Large intestine (tissue), 3 donors: Measurements from ENCODE around the gene TRIM37. TPM values are rescaled to one million over a fixed set of nuclear protein-coding genes. Genes with fewer than 3 reads are reported as not detected.

Source experiments
- DNase-seq, 2 donors: peaks; one replicate each; pipeline versions ENCODE4 v3.0.0 to v3.0.0-alpha.2; 2013
- H3K27ac ChIP-seq: one replicate; pipeline ENCODE4 v1.5.1; 2013; ENCODE audit warnings: low read length
- H3K27me3 ChIP-seq: 2 replicates; pipeline ENCODE4 v1.6.1; 2013; ENCODE audit warnings: low read length; ENCODE audit not compliant: control insufficient read depth, insufficient read depth
- H3K36me3 ChIP-seq: 2 replicates; pipeline ENCODE4 v1.6.1; 2013; ENCODE audit warnings: low read length; ENCODE audit not compliant: control insufficient read depth, insufficient read depth
- H3K4me1 ChIP-seq: one replicate; pipeline ENCODE4 v1.6.1; 2013; ENCODE audit warnings: low read length; ENCODE audit not compliant: control insufficient read depth, insufficient read depth
- H3K4me3 ChIP-seq: one replicate; pipeline ENCODE4 v1.5.1; 2013; ENCODE audit warnings: low read length
- H3K9me3 ChIP-seq: one replicate; pipeline ENCODE4 v1.6.1; 2013; ENCODE audit warnings: mild to moderate bottlenecking, low read depth, low read length, moderate library complexity; ENCODE audit not compliant: control insufficient read depth
- WGBS: methylation state at CpG from one replicate; pipeline ENCODE4 v1.1.5; 2013; ENCODE audit warnings: low lambda C conversion rate; ENCODE audit not compliant: insufficient coverage; 5-methylcytosine and 5-hydroxymethylcytosine counted together
- polyA plus RNA-seq: library from polyadenylated mRNA; unstranded; fragments of 120-200 nt; gene quantifications from one replicate; pipeline ENCODE4 v1.2.1, GENCODE V29; 2013

Gene TRIM37
- polyA plus RNA-seq, 1 donor = 13.9 TPM

DNA sequence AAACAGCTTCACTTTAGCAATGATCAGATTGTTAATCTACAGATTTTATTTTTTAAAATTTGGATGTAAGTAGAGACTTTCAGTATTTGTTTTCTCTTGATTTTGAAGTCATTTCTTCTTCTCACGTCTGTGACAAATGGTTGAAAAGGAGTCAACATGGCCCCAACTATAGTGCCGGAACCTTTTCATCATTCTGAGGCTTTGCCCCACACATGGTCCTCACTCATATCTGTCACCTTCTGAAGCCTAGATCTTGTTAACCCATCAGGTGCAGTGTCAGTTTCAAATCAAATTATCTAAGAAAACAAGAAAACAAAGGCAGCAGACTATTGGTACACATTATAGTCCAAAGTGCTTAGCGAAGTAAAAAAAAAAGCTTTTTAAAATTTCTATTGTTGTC, 124.1 kb downstream of the TRIM37 start:
- no peak overlapping the region for H3K4me3 ChIP-seq
- no peaks in the 10 kb centered on the region for H3K9me3 ChIP-seq
- no peaks in the 10 kb centered on the region for H3K36me3 ChIP-seq
- H3K27me3 ChIP-seq = no peaks in the 10 kb centered on the region
- DNase-seq = no peak
- WGBS = 86% methylated on average over 1 of the region's 3 CpGs
- no peaks in the 10 kb centered on the region for H3K4me1 ChIP-seq
- no peak overlapping the region for H3K27ac ChIP-seq

DNA sequence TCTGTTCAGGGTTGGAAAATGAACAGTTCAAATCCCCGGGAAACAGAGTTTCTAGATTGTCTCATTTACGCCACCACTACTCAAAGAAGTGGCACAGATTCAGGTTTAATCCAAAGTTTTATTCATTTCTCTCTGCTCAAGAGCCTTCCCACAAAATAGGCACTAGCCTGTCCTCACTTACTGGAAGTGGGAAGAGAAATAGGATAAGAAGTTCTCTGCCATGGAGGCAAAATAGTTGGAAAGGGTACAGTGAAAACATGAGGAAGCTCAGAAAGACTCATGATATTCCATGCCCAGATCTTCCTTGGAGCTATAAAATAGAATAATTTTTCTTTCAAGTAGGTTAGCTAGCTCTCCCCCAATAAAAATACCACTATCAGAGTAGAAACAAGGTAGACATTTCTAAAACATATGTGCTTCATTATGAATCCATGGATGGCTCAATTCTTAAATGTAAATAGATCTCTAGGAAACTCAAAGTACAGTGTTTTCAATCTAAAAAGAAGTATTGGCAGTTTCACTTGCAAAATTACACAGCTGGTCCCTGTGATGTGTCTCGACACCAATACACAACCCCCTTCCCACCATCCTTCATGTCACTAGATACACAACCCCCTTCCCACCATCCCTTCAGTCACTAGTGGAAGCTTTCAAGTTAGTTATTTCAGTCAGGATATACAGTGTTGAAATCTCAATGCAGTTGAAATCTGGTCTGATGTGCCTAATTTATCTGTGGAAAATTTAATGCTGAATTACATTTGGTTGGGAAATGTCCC, 125.8 kb downstream of the TRIM37 start:
- H3K27ac ChIP-seq = no peak overlapping the region
- DNase-seq = no peak
- no CpG with 5 or more reads among the region's 3 CpGs for WGBS
- H3K4me1 ChIP-seq = no peaks in the 10 kb centered on the region
- no peaks in the 10 kb centered on the region for H3K9me3 ChIP-seq
- no peaks in the 10 kb centered on the region for H3K27me3 ChIP-seq
- no peaks in the 10 kb centered on the region for H3K36me3 ChIP-seq
- H3K4me3 ChIP-seq = no peak overlapping the region

DNA sequence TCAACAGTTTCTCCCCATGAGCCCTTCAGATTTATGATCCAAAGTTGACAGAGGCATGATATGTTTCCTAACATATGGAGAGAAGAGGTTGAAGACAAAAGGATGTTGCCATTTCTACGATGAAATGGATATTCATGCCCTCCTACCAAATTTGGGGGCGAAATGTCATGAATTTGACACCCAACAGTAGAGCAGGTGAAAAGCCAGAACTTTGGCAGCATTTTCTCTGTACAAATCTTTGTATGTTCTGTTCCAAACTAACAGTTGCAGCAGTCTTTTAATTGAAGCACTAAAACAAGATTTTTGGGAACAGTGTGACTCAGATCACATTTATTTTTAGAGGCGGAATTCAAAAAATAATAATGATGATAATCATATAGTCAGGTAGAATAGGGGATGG, 130.1 kb downstream of the TRIM37 start:
- no peaks in the 10 kb centered on the region for H3K27me3 ChIP-seq
- H3K4me3 ChIP-seq = no peak overlapping the region

DNA sequence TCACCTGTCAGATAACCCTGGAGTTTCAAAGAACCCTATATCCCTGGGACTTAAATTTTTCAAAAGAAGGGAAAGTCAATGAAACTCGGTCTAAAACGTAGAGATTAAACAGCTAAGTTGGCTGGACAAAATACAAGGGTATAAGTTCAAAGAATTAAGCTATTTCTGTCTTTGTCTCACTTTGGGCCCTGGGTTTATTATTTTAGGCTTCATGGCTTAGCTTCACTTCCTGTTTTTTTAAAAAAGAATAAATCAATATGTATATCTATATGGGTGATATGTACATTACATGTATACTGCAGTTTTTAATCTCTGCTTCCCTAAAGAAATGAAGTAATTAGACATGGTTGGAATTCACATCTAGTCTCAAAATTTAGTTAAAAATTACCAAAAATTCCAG, 132.3 kb downstream of the TRIM37 start:
- Histone ChIP-seq H3K4me3 (no peak overlapping the region), H3K4me1 (no peaks in the 10 kb centered on the region)
- 100% methylated on average over 1 of the region's 2 CpGs for WGBS

More for the DNA sequence above, 130.1 kb downstream of the TRIM37 start:
- Histone ChIP-seq H3K9me3 (no peaks in the 10 kb centered on the region), H3K36me3 (no peaks in the 10 kb centered on the region), H3K4me1 (no peaks in the 10 kb centered on the region), H3K27ac (no peak overlapping the region)
- no peak for DNase-seq
- 100% methylated on average over 1 of the region's 3 CpGs for WGBS

DNA sequence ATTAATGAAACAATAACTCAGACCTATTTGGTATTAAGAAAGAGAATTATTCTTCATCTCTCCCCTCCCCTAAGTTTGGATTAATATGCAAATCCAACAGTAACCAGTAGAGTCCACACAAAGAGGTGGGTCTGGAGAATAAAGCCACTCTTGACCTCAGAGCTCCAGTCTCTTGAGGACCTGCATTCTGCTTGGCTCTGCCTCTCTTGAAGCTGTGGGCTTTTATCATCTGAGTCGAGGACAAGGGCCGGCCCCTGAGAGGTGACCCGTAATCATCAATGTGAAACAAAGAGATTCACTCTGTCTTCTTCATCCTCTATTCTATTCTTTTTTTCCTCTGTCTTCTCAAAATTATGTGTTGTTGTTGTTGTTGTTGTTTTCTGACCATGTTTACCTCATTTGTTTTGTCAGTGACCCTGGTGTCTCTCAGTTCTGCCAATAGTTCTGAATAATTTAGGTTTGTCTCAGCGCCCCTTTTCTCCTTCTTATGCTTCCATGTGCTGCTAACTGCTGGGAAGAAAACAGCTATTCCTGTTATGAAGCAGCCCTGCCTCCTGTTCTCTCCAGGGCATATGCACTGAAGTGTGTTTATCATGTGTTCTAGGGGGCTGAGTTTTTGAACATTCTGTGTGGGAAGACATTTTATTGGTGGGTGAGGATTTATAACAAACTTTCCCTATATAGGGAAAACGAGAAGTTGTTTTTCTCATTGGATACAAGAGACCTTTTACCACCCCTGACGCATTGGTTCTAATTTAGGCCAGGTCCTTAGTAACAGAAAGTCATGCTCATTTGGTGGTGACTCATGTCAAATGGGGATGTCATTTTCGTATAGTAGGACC, 135.8 kb downstream of the TRIM37 start:
- Histone ChIP-seq H3K4me3 (no peak overlapping the region), H3K36me3 (no peaks in the 10 kb centered on the region), H3K27ac (no peak overlapping the region), H3K27me3 (no peaks in the 10 kb centered on the region), H3K4me1 (no peaks in the 10 kb centered on the region), H3K9me3 (no peaks in the 10 kb centered on the region)
- WGBS = no CpG with 5 or more reads among the region's 7 CpGs
- DNase-seq = no peak

More for the DNA sequence above, 132.3 kb downstream of the TRIM37 start:
- Histone ChIP-seq H3K27me3 (no peaks in the 10 kb centered on the region), H3K9me3 (no peaks in the 10 kb centered on the region), H3K27ac (no peak overlapping the region), H3K36me3 (no peaks in the 10 kb centered on the region)
- DNase-seq = no peak

DNA sequence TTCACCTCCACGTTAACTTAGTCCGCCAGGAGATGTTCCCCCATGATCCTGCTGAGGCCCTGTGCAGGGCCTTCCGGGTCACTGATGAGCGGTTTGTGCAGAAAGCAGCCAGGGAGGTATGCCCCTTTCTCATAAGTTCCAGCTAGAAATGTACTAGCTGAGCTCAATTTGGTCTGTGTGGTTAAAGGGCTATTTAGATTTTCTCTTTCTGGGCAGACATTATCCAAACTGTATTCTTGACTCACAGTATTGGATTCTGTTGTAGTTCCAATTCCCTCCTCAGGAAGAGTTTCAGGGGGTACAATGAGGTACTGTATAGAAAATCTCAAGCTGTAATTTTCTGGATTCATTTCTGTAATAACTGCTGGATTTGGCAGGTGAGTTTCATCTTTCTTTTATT, 137.1 kb downstream of the TRIM37 start:
- Histone ChIP-seq H3K9me3 (no peaks in the 10 kb centered on the region), H3K27me3 (peaks cover 3% of the 10 kb centered on the region), H3K36me3 (no peaks in the 10 kb centered on the region), H3K4me3 (no peak overlapping the region), H3K4me1 (no peaks in the 10 kb centered on the region), H3K27ac (no peak overlapping the region)
- WGBS = no CpG with 5 or more reads among the region's 4 CpGs
- DNase-seq = no peak

DNA sequence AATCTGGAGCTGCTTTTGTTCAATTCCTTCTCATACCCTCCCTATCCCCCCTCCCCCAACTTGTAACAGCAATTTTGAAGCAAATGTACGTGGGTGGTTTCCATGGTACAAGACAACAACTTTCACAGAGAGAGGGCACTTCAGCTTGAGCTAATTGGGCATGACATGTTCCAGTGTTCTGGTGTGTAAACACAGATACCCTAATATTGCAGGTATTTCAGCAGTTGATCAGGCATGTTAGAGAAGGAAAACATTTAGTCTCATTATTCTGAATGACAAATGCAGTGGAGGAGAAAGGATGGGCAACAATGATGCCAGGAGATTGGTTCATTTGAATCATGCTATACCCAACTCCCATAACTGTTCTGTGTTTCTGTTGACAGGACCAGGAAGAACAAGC, 137.5 kb downstream of the TRIM37 start:
- Histone ChIP-seq H3K9me3 (no peaks in the 10 kb centered on the region), H3K4me1 (no peaks in the 10 kb centered on the region), H3K4me3 (no peak overlapping the region), H3K36me3 (no peaks in the 10 kb centered on the region), H3K27ac (no peak overlapping the region), H3K27me3 (peaks cover 3% of the 10 kb centered on the region)
- WGBS = no CpG with 5 or more reads among the region's 1 CpG
- DNase-seq = no peak

DNA sequence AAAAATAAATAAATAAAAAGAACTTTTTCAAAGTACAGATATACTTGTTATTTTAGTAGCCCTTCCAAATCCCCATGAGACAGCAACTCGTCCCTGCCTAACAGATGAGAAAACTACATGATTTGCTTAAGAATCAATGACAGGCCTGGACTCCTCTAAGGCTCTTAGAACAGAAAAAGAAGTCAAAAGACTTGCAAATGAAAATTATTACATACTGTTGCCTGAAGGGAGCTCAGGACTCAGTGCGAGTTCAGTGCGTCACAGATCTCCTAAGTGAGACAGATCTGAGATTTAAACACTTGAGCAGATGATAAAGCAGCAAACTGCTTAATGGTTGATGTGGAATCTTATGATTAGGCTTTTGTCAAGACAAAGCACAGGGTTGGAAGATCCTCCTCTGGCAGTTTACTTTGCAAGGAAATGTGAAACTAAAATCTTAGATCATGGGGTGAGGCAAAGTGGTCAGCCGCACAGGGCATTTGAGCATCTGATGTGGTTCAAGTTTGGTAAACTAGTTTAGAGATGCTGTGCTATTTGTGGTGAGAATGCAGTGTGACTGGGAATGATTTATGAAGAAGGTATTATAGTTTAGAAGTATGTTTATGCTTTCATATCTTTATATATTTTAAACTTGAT, 138.1 kb downstream of the TRIM37 start:
- Histone ChIP-seq H3K4me1 (no peaks in the 10 kb centered on the region), H3K27ac (no peak overlapping the region), H3K27me3 (peaks cover 3% of the 10 kb centered on the region), H3K9me3 (no peaks in the 10 kb centered on the region), H3K36me3 (no peaks in the 10 kb centered on the region), H3K4me3 (no peak overlapping the region)
- no peak for DNase-seq
- WGBS = no CpG with 5 or more reads among the region's 4 CpGs

DNA sequence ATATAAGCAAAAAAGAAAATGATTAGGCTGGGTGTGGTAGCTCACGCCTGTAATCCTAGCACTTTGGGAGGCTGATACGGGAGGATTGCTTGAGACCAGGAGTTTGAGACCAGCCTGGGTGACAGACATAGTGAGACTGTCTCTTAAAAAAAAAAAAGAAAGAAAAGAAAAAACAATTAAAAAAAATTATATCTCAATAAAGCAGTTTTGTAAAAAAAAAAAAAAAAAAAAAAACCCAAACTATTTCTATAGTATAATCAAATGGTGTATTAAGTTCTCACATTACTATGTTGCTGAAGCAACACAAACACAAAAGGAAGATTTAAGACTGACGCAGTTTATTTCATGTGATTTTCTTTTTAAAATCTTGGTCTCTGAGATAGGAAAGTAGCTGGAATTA, 140.5 kb downstream of the TRIM37 start:
- Histone ChIP-seq H3K36me3 (no peaks in the 10 kb centered on the region), H3K27me3 (peaks cover 3% of the 10 kb centered on the region), H3K4me3 (no peak overlapping the region), H3K9me3 (no peaks in the 10 kb centered on the region), H3K27ac (no peak overlapping the region), H3K4me1 (no peaks in the 10 kb centered on the region)
- DNase-seq = no peak
- 97% methylated on average over 3 of the region's 3 CpGs for WGBS

DNA sequence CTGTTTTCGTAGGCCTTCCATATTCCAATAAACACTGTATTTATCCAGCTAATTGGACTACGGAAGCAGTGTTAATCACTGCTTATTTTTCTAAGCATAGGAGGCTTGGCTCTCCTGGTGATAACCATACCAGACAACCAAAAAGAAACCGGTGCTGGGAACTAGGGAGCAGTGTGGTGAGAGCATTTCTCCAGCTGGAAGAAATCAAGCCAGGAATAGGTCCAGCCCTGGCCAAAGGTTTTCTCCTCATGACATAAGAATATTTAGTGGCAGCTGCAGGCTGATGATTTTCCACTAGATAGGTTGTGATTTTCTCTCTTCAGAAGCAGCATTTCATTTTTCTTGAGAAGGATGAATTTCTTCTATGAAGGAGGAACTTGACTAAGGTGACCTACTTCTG, 141.5 kb downstream of the TRIM37 start:
- Histone ChIP-seq H3K36me3 (no peaks in the 10 kb centered on the region), H3K4me3 (no peak overlapping the region), H3K9me3 (no peaks in the 10 kb centered on the region), H3K4me1 (no peaks in the 10 kb centered on the region), H3K27me3 (peaks cover 3% of the 10 kb centered on the region), H3K27ac (no peak overlapping the region)
- DNase-seq = no peak
- WGBS = 60% methylated on average over 1 of the region's 3 CpGs
